Breast epithelium (tissue), 4 donors: ENCODE data around the gene MAU2. TPM values are rescaled to one million over a fixed set of nuclear protein-coding genes. Genes with fewer than 3 reads are reported as not detected.

ENCODE experiments used
- DNase-seq, 2 donors: peaks; one replicate each; pipeline ENCODE4 v3.0.0-alpha.2; 2019; ENCODE audit warnings: low spot score in 2 of 2
- H3K27ac ChIP-seq, 2 donors: fragments of 200-600 bp; sonication (generic) in 1 of 2; one replicate each; pipeline ENCODE4 v1.5.1; 2016 to 2019; ENCODE audit warnings: mild to moderate bottlenecking in 1 of 2
- H3K27me3 ChIP-seq, 2 donors: fragments of 200-600 bp; sonication (generic) in 1 of 2; one replicate each; pipeline versions ENCODE4 v1.5.1 to v1.6.0; 2017 to 2019; ENCODE audit warnings: control low read depth in 1 of 2, mild to moderate bottlenecking in 1 of 2
- H3K36me3 ChIP-seq: fragments of 200-600 bp; one replicate; pipeline ENCODE4 v1.5.1; 2019
- H3K4me1 ChIP-seq, 2 donors: fragments of 200-600 bp; sonication (generic); one replicate each; pipeline ENCODE4 v1.5.1; 2016 to 2019; ENCODE audit warnings: control low read depth in 1 of 2
- H3K4me3 ChIP-seq, 3 donors: fragments of 200-600 bp; sonication (generic); 1 replicate in 2 of 3; 2 replicates in 1 of 3; pipeline ENCODE4 v1.5.1; 2016 to 2019; ENCODE audit warnings: mild to moderate bottlenecking in 3 of 3, moderate library complexity in 2 of 3
- H3K9me3 ChIP-seq, 2 donors: fragments of 200-600 bp; sonication (generic) in 1 of 2; one replicate each; pipeline ENCODE4 v1.5.1; 2016 to 2019; ENCODE audit warnings: control low read depth in 1 of 2
- POLR2A ChIP-seq: fragments of 450-650 bp; IDR thresholded peaks from one replicate; pipeline ENCODE4 v1.6.1; 2016; ENCODE audit warnings: antibody characterized with exemption, mild to moderate bottlenecking, moderate library complexity
- POLR2AphosphoS5 ChIP-seq, 3 donors: sonication (generic); formaldehyde crosslinking; IDR thresholded peaks; one replicate each; pipeline ENCODE4 v1.6.1; 2017; ENCODE audit warnings: antibody characterized with exemption in 3 of 3
- intact Hi-C: fragments of 100-400 bp; cut with DNase I; formaldehyde crosslinking; loops from one replicate; pipeline ENCODE4 v1.15.1; 2023; ENCODE audit warnings: low total_unique reads
- total RNA-seq, 3 donors: library from RNA; depleted of rRNA; stranded (reverse); fragments of >200 nt; gene quantifications; one replicate each; pipeline ENCODE4 v1.1.0, GENCODE V29; 2016
- TF ChIP-seq, protein P1 (sequence below), 3 donors: fragments of 450-650 bp; IDR thresholded peaks; one replicate each; pipeline ENCODE4 v1.5.1; 2016 to 2017; ENCODE audit warnings: antibody characterized with exemption in 3 of 3, mild to moderate bottlenecking in 3 of 3, moderate library complexity in 3 of 3

MAU2 gene
- total RNA-seq, 3 donors from 2014 or later = 33.4 to 59.4 (median 53.1) TPM

DNA sequence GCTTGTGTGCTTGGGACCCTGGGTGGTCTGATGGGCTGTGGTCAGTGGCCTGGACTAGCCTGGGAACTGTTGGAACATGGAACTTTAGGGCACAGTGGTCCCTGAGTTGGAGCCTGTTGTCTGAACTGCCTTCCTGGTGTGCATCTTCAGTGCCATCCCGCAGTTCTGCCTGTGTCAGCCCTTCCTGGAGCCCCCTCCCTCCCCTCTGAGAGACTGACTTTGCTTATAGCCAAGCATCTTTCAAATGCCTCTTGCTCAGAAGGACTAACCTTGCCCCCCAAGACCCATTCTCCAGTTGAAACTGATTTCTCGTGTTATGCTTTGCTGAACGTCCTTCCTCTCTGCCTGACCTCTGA is 14.3 kb downstream of the MAU2 start:
- Histone ChIP-seq H3K4me3 (no peak overlapping the region), H3K27me3 (no peaks in the 10 kb centered on the region), H3K4me1 (peaks cover 0 to 5% of the 10 kb centered on the region in 2 donors), H3K9me3 (no peaks in the 10 kb centered on the region), H3K36me3 (no peaks in the 10 kb centered on the region), H3K27ac (peak overlapping the region; percentile 51 to 57)
- DNase-seq = no peak
- intact Hi-C loops = no loop called here
- TF ChIP-seq, protein P1, sequence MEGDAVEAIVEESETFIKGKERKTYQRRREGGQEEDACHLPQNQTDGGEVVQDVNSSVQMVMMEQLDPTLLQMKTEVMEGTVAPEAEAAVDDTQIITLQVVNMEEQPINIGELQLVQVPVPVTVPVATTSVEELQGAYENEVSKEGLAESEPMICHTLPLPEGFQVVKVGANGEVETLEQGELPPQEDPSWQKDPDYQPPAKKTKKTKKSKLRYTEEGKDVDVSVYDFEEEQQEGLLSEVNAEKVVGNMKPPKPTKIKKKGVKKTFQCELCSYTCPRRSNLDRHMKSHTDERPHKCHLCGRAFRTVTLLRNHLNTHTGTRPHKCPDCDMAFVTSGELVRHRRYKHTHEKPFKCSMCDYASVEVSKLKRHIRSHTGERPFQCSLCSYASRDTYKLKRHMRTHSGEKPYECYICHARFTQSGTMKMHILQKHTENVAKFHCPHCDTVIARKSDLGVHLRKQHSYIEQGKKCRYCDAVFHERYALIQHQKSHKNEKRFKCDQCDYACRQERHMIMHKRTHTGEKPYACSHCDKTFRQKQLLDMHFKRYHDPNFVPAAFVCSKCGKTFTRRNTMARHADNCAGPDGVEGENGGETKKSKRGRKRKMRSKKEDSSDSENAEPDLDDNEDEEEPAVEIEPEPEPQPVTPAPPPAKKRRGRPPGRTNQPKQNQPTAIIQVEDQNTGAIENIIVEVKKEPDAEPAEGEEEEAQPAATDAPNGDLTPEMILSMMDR (IDR thresholded peaks at IDR 0.05) = no peak
- TF ChIP-seq POLR2AphosphoS5 (IDR thresholded peaks at IDR 0.05) = no peak
- TF ChIP-seq POLR2A = no peak

- no peak overlapping the region for H3K4me3 ChIP-seq
These were observed 15.0 kb downstream of the MAU2 start for GRCh38 chr19:19335408-19336158.

DNA sequence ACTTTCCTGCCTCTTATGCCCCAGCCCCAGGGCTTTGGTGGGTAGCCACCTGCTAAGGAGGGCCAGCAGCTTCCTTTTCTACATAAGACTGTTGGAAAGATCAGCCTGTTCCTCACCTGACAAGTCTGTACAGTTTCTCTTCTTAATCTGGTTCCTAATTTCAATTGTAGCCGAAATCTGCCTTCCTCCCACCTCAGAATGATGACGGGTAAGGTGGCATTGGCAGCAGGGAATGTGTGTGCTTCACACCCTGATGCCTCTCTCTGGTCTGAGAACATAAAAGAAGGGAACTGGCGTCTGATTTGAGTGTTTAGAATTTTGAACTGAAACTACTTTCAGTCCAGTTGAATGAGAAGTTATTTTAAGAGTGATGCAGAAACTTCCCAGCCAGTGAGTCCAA is 16.0 kb downstream of the MAU2 start:
- intact Hi-C loops = no loop called here

More at GRCh38 chr19:19335408-19336158, 15.0 kb downstream of the MAU2 start:
- Histone ChIP-seq H3K27ac (peak overlapping the region; percentile 51 to 57), H3K27me3 (no peaks in the 10 kb centered on the region), H3K36me3 (no peaks in the 10 kb centered on the region), H3K9me3 (no peaks in the 10 kb centered on the region), H3K4me1 (peaks cover 0 to 5% of the 10 kb centered on the region in 2 donors)
- TF ChIP-seq, protein P1 (IDR thresholded peaks at IDR 0.05) = no peak
- TF ChIP-seq POLR2AphosphoS5 (IDR thresholded peaks at IDR 0.05) (no peak), POLR2A (no peak)
- DNase-seq = peak in 1 of 2 donors; percentile 31
- intact Hi-C loops = no loop called here

GRCh38 chr19:19337120-19337519 is 16.5 kb downstream of the MAU2 start:
- no peaks in the 10 kb centered on the region for H3K36me3 ChIP-seq

More for the DNA sequence above, 16.0 kb downstream of the MAU2 start:
- DNase-seq = no peak
- Histone ChIP-seq H3K4me1 (peaks cover 0 to 5% of the 10 kb centered on the region in 2 donors), H3K27me3 (no peaks in the 10 kb centered on the region), H3K4me3 (no peak overlapping the region), H3K36me3 (no peaks in the 10 kb centered on the region), H3K9me3 (no peaks in the 10 kb centered on the region), H3K27ac (peak overlapping the region; percentile 51 to 57)
- no peak for TF ChIP-seq POLR2A
- no peak for TF ChIP-seq POLR2AphosphoS5 (IDR thresholded peaks at IDR 0.05)
- TF ChIP-seq, protein P1 (IDR thresholded peaks at IDR 0.05) = no peak

DNA sequence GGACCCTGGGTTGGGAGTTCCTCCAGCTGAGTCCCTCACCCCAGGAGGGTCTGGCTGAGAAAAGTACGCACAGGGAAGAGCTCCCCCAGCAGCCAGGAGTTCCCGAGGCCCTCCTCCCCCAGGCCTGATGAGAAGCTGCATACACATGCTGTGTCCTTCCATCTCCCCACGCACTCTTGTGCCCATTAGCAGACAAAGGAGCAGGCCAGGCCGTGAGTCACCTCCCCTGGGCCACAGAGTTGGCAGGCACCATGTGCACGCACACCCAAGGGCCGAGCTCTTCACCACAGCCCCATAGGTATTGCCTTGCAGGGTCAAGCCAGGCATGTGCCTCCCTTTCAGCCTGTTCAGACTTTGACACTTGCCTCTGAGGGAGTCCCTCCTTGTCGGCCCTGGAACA is 17.5 kb downstream of the MAU2 start:
- TF ChIP-seq, protein P1 (IDR thresholded peaks at IDR 0.05) = no peak
- TF ChIP-seq POLR2AphosphoS5 (IDR thresholded peaks at IDR 0.05) (no peak), POLR2A (no peak)
- Histone ChIP-seq H3K4me1 (peaks cover 0 to 5% of the 10 kb centered on the region in 2 donors), H3K27ac (peak overlapping the region in 1 of 2 donors; percentile 43), H3K9me3 (no peaks in the 10 kb centered on the region), H3K36me3 (no peaks in the 10 kb centered on the region), H3K4me3 (no peak overlapping the region), H3K27me3 (no peaks in the 10 kb centered on the region)
- intact Hi-C loops = no loop called here
- DNase-seq = no peak

More at GRCh38 chr19:19337120-19337519, 16.5 kb downstream of the MAU2 start:
- no peak for TF ChIP-seq POLR2AphosphoS5 (IDR thresholded peaks at IDR 0.05)
- TF ChIP-seq POLR2A = no peak
- TF ChIP-seq, protein P1 (IDR thresholded peaks at IDR 0.05) = no peak
- H3K9me3 ChIP-seq = no peaks in the 10 kb centered on the region
- H3K4me3 ChIP-seq = no peak overlapping the region
- DNase-seq = no peak
- peaks cover 0 to 5% of the 10 kb centered on the region in 2 donors for H3K4me1 ChIP-seq
- intact Hi-C loops = no loop called here
- no peaks in the 10 kb centered on the region for H3K27me3 ChIP-seq
- H3K27ac ChIP-seq = peak overlapping the region in 1 of 2 donors; percentile 43
